GM23338 (cell line): Measurements from ENCODE around the gene CEP68. TPM values are rescaled to one million over a fixed set of nuclear protein-coding genes. Genes with fewer than 3 reads are reported as not detected.

Experiments
- ATAC-seq: fragments of 200-7000 bp; cut with Tn5 transposase; 3 replicates; pipeline ENCODE4 v1.9.1; 2020
- DNase-seq: peaks from one replicate; pipeline ENCODE4 v3.0.0-alpha.2; 2015; ENCODE audit warnings: low spot score
- H2AFZ ChIP-seq: fragments of 200-600 bp; sonication (generic); 2 replicates; pipeline ENCODE4 v1.8.0; 2016; ENCODE audit warnings: antibody characterized with exemption, mild to moderate bottlenecking, moderate library complexity
- H3F3A ChIP-seq: fragments of 200-600 bp; sonication (generic); replicated peaks from 2 replicates; pipeline ENCODE4 v1.8.0; 2017; ENCODE audit warnings: antibody characterized with exemption, mixed run types, low read depth
- H3K27ac ChIP-seq: fragments of 200-600 bp; sonication (generic); 2 replicates; pipeline ENCODE4 v1.6.1; 2016; ENCODE audit warnings: low read depth
- H3K27me3 ChIP-seq: fragments of 200-600 bp; sonication (generic); 2 replicates; pipeline ENCODE4 v1.8.0; 2016; ENCODE audit warnings: mild to moderate bottlenecking, mixed run types, moderate library complexity; ENCODE audit not compliant: insufficient read depth
- H3K36me3 ChIP-seq: fragments of 200-600 bp; sonication (generic); 2 replicates; pipeline ENCODE4 v1.8.0; 2016; ENCODE audit warnings: mild to moderate bottlenecking; ENCODE audit not compliant: insufficient read depth
- H3K4me1 ChIP-seq: fragments of 200-600 bp; sonication (generic); 2 replicates; pipeline ENCODE4 v1.8.0; 2016; ENCODE audit warnings: mild to moderate bottlenecking, moderate library complexity; ENCODE audit not compliant: insufficient read depth
- H3K4me2 ChIP-seq: fragments of 200-600 bp; sonication (generic); 2 replicates; pipeline ENCODE4 v1.7.1; 2017; ENCODE audit warnings: mixed run types
- H3K4me3 ChIP-seq: fragments of 200-600 bp; sonication (generic); 2 replicates; pipeline ENCODE4 v1.6.1; 2016; ENCODE audit warnings: mixed run types
- H3K79me2 ChIP-seq: fragments of 200-600 bp; sonication (generic); replicated peaks from 2 replicates; pipeline ENCODE4 v1.8.0; 2017; ENCODE audit warnings: mild to moderate bottlenecking; ENCODE audit not compliant: insufficient read depth
- H3K9me2 ChIP-seq: fragments of 200-600 bp; sonication (generic); 2 replicates; pipeline ENCODE4 v1.8.0; 2017; ENCODE audit not compliant: insufficient read depth
- H4K20me1 ChIP-seq: fragments of 200-600 bp; sonication (generic); replicated peaks from 2 replicates; pipeline ENCODE4 v1.8.0; 2017; ENCODE audit warnings: mild to moderate bottlenecking; ENCODE audit not compliant: insufficient read depth
- H3K27ac Mint-ChIP-seq: 2 replicates; pipeline ENCODE4 v1.8.0; 2020; ENCODE audit warnings: inconsistent platforms, mild to moderate bottlenecking, moderate library complexity, mixed read lengths
- H3K27me3 Mint-ChIP-seq: 3 replicates; pipeline ENCODE4 v1.8.0; 2022; ENCODE audit warnings: low read depth, mild to moderate bottlenecking, moderate library complexity, mixed read lengths, inconsistent platforms; ENCODE audit not compliant: insufficient read depth, poor library complexity
- H3K36me3 Mint-ChIP-seq: 3 replicates; pipeline ENCODE4 v1.8.0; 2021; ENCODE audit warnings: low read depth, mild to moderate bottlenecking, inconsistent platforms, moderate library complexity, mixed read lengths
- H3K4me1 Mint-ChIP-seq: 3 replicates; pipeline ENCODE4 v1.8.0; 2020; ENCODE audit warnings: mild to moderate bottlenecking, inconsistent platforms, mixed read lengths
- H3K4me3 Mint-ChIP-seq: 3 replicates; pipeline ENCODE4 v1.8.0; 2021; ENCODE audit warnings: moderate library complexity, mild to moderate bottlenecking, inconsistent platforms, mixed read lengths
- H3K9me3 Mint-ChIP-seq: 3 replicates; pipeline ENCODE4 v1.8.0; 2020; ENCODE audit warnings: moderate library complexity, mild to moderate bottlenecking, inconsistent platforms, mixed read lengths
- CREB1 ChIP-seq: fragments of 250-450 bp; sonication (Bioruptor Pico); IDR thresholded peaks from 2 replicates; pipeline ENCODE4 v1.5.0; 2020; ENCODE audit warnings: low read depth, mild to moderate bottlenecking, moderate library complexity
- CTCF ChIP-seq, 2 experiments: fragments of 200-600 bp in 1 of 2; sonication (generic) in 1 of 2; conservative IDR thresholded peaks; 2 replicates each; pipeline versions ENCODE4 v1.5.1 to v1.6.1; 2016 to 2017; ENCODE audit warnings: antibody characterized with exemption in 2 of 2, low read depth in 2 of 2, mild to moderate bottlenecking in 2 of 2, moderate library complexity in 1 of 2
- EZH2 ChIP-seq: fragments of 200-600 bp; sonication (generic); IDR thresholded peaks from one replicate; pipeline ENCODE4 v1.8.0; 2017; ENCODE audit warnings: antibody characterized with exemption, mild to moderate bottlenecking, low read depth; ENCODE audit not compliant: unreplicated experiment
- EZH2phosphoT487 ChIP-seq: fragments of 200-600 bp; sonication (generic); IDR thresholded peaks from one replicate; pipeline ENCODE4 v1.8.1; 2018; ENCODE audit warnings: antibody characterized with exemption; ENCODE audit not compliant: unreplicated experiment
- NANOG ChIP-seq: IDR thresholded peaks from 2 replicates; pipeline ENCODE4 v1.6.1; 2016; ENCODE audit warnings: antibody characterized with exemption, borderline replicate concordance
- POLR2AphosphoS5 ChIP-seq: IDR thresholded peaks from 2 replicates; pipeline ENCODE4 v1.6.1; 2016; ENCODE audit warnings: antibody characterized with exemption, low read depth
- REST ChIP-seq: IDR thresholded peaks from one replicate; pipeline ENCODE4 v1.6.1; 2018; ENCODE audit warnings: antibody characterized with exemption; ENCODE audit not compliant: unreplicated experiment
- ZNF331 ChIP-seq: fragments of 250-450 bp; sonication (Bioruptor Pico); IDR thresholded peaks from 2 replicates; pipeline ENCODE4 v1.5.0; 2020; ENCODE audit warnings: low read depth, mild to moderate bottlenecking, moderate library complexity
- ZNF462 ChIP-seq: fragments of 250-450 bp; sonication (Bioruptor Pico); IDR thresholded peaks from 2 replicates; pipeline ENCODE4 v1.5.0; 2020; ENCODE audit warnings: mild to moderate bottlenecking, moderate library complexity
- polyA plus RNA-seq: library from polyadenylated mRNA; unstranded; fragments of >200 nt; fragmentation: Nextera tagmentation; extraction: Ambion mirVana; gene quantifications from 2 replicates; pipeline ENCODE4 v1.2.1, GENCODE V29; 2016
- total RNA-seq: library from RNA; depleted of rRNA; stranded (reverse); fragments of >200 nt; shearing (Covaris generic); gene quantifications from 2 replicates; pipeline ENCODE4 v1.2.3, GENCODE V29; 2014

Gene CEP68
- total and polyA plus RNA-seq, 2 experiments from 2014 or later: 13.0 to 24.4 TPM

GRCh38 chr2:65013776-65014175 is 42.4 kb upstream of the CEP68 start (continued):
- TF ChIP-seq ZNF462 (CRISPR knock-in tag): no peak

DNA sequence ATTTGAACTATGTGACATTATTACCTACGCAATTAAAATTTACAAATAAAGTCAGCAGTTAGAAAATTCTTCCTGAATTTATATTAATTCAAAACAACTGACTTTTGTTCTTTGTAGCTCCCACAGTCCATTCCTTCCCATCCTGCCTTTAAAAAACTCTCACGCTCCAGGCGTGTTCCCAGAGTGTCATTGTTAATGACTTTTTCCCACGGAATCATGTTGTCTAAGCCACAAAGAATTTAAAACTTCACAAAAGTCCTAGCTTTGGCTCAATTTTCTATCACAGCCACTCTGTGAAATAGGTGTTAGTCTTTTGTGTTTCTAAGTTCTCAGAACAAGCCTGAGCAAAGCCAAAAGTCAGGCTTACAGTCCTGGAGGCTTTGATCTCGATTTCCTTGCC is 40.5 kb upstream of the CEP68 start:
- Histone ChIP-seq H2AFZ (no peak overlapping the region), H3F3A (no peaks in the 10 kb centered on the region), H4K20me1 (no peaks in the 10 kb centered on the region), H3K79me2 (no peaks in the 10 kb centered on the region), H3K27me3 (no peaks in the 10 kb centered on the region), H3K36me3 (no peaks in the 10 kb centered on the region), H3K4me2 (no peak overlapping the region), H3K4me3 (no peak overlapping the region), H3K9me2 (no peaks in the 10 kb centered on the region), H3K27ac (no peak overlapping the region), H3K4me1 (peaks cover 11% of the 10 kb centered on the region; the same call in 1 of the 2 replicates)
- ATAC-seq (no peak), DNase-seq (no peak)
- Mint-ChIP-seq H3K27ac (no peak overlapping the region), H3K4me1 (peaks cover 13% of the 10 kb centered on the region), H3K27me3 (peaks cover 5% of the 10 kb centered on the region), H3K36me3 (no peaks in the 10 kb centered on the region; the same call in none of the 3 replicates), H3K4me3 (no peak overlapping the region), H3K9me3 (no peaks in the 10 kb centered on the region)
- TF ChIP-seq POLR2AphosphoS5 (no peak), NANOG (no peak), CTCF (conservative IDR thresholded peaks at IDR 0.05; ENCODE audit: low read depth in 2 of 2) (no peak), CREB1 (no peak), EZH2phosphoT487 (no peak), REST (no peak), ZNF331 (no peak), EZH2 (no peak)
